RWPE1 (cell line): ENCODE results near the gene ANKRD63.

ENCODE experiments used
- CTCF ChIA-PET: fragments of 350-600 bp; sonication (Branson Sonifier 250); formaldehyde crosslinking; extraction: SDS; loops from one replicate; lab custom pipeline; 2021; lab: Yijun Ruan, JAX
- POLR2A ChIA-PET: fragments of 400-600 bp; formaldehyde crosslinking; extraction: SDS; loops from one replicate; lab custom pipeline; 2020; ENCODE audit warnings: antibody characterized with exemption; ENCODE audit not compliant: low non-redundant PET; lab: Yijun Ruan, JAX
- DNase-seq: peaks from one replicate; pipeline ENCODE4 v3.0.0; 2012; ENCODE audit warnings: low spot score
- H3K27ac ChIP-seq: fragments of 450-650 bp; 2 replicates; pipeline ENCODE4 v1.5.1; 2017
- TF ChIP-seq, protein P1 (sequence below): fragments of 450-650 bp; conservative IDR thresholded peaks from 2 replicates; pipeline ENCODE4 v1.5.1; 2017; ENCODE audit warnings: low read depth, mild to moderate bottlenecking

ANKRD63 gene

GRCh38 chr15:40266828-40267304, 16.0 kb downstream of the ANKRD63 start:
- ChIA-PET POLR2A (no interaction called here), CTCF (interaction anchor here (0.7 to 1.3 kb wide), 2 partner anchors 12 to 1567 kb away, joined by 3 to 4 read pairs; no protein-coding TSS in a partner anchor)
- TF ChIP-seq, protein P1, sequence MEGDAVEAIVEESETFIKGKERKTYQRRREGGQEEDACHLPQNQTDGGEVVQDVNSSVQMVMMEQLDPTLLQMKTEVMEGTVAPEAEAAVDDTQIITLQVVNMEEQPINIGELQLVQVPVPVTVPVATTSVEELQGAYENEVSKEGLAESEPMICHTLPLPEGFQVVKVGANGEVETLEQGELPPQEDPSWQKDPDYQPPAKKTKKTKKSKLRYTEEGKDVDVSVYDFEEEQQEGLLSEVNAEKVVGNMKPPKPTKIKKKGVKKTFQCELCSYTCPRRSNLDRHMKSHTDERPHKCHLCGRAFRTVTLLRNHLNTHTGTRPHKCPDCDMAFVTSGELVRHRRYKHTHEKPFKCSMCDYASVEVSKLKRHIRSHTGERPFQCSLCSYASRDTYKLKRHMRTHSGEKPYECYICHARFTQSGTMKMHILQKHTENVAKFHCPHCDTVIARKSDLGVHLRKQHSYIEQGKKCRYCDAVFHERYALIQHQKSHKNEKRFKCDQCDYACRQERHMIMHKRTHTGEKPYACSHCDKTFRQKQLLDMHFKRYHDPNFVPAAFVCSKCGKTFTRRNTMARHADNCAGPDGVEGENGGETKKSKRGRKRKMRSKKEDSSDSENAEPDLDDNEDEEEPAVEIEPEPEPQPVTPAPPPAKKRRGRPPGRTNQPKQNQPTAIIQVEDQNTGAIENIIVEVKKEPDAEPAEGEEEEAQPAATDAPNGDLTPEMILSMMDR: no peak
- peak overlapping the region; percentile 89 for H3K27ac ChIP-seq
- peak; percentile 98 for DNase-seq

DNA sequence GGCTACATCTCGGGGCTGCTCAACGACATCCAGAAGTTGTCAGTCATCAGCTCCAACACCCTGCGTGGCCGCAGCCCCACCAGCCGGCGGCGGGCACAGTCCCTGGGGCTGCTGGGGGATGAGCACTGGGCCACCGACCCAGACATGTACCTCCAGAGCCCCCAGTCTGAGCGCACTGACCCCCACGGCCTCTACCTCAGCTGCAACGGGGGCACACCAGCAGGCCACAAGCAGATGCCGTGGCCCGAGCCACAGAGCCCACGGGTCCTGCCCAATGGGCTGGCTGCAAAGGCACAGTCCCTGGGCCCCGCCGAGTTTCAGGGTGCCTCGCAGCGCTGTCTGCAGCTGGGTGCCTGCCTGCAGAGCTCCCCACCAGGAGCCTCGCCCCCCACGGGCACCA, 17.0 kb downstream of the ANKRD63 start:
- ChIA-PET POLR2A (no interaction called here), CTCF (interaction anchor here (1.3 kb wide), 1 partner anchor 9 kb away, joined by 6 read pairs; no protein-coding TSS in a partner anchor)
- DNase-seq: no peak
- peak overlapping the region; percentile 89 for H3K27ac ChIP-seq
- TF ChIP-seq, protein P1: no peak

DNA sequence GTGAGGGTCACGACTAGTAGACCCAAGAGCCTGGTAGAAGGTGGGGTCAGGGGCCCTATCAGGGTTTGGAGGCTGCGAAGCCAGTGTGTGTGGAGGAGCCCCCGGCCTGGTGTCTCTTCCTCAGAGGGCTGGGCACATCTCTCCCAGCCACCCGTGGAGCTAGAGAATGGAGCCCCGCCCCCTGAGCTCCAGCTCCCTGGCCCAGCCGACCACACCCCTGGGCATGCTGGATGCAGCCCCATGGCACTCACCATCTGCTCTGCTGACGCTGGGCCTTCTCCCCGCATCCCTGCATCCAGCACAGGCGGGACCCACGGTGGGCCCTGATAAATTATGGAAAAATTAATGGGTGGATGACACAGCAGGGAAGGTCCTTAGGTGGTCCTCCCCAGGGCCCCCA, 17.5 kb downstream of the ANKRD63 start:
- DNase-seq: no peak
- H3K27ac ChIP-seq: peak overlapping the region; percentile 89
- CTCF ChIA-PET: interaction anchor here (1.3 kb wide), 1 partner anchor 9 kb away, joined by 6 read pairs; no protein-coding TSS in a partner anchor
- POLR2A ChIA-PET: no interaction called here
- TF ChIP-seq, protein P1: no peak

DNA sequence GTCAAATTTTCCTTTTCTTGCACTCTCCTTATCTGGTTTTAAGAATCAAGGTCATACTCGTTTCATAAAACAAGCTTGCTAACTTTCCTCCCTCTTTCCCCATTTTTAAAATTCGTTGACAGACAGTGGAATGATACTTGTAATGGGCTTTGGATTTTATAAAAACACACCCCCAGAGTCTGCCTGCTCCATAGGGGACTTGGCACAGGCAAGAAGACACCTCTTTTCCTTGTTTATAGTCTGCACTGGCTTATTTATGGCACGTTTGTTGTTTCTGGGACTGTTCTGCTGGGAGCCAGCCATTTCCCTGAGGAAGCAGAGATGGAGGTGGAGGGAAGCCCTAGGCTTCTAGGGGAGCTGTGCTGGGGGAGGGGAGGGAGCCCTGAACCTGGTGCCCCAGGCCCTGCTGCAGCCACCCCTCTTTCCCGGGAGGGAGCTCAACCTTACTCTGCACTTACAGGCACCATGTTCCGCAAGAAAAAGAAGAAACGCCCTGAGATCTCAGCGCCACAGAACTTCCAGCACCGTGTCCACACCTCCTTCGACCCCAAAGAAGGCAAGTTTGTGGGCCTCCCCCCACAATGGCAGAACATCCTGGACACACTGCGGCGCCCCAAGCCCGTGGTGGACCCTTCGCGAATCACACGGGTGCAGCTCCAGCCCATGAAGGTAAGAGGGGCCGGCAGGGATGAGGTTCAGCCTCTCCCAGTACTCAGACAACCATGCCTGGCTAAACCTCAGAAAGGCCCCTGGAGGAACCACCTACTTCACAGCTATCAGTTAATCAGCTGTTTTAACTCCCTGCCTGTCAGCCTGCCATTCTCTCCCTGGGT, 18.3 kb downstream of the ANKRD63 start:
- no peak for DNase-seq
- H3K27ac ChIP-seq: peak overlapping the region; percentile 89
- CTCF ChIA-PET: interaction anchor here (0.6 to 2.4 kb wide), 3 partner anchors 10 to 205 kb away, joined by 3 to 11 read pairs (median 7); no protein-coding TSS in a partner anchor
- TF ChIP-seq, protein P1: no peak
- POLR2A ChIA-PET: no interaction called here

DNA sequence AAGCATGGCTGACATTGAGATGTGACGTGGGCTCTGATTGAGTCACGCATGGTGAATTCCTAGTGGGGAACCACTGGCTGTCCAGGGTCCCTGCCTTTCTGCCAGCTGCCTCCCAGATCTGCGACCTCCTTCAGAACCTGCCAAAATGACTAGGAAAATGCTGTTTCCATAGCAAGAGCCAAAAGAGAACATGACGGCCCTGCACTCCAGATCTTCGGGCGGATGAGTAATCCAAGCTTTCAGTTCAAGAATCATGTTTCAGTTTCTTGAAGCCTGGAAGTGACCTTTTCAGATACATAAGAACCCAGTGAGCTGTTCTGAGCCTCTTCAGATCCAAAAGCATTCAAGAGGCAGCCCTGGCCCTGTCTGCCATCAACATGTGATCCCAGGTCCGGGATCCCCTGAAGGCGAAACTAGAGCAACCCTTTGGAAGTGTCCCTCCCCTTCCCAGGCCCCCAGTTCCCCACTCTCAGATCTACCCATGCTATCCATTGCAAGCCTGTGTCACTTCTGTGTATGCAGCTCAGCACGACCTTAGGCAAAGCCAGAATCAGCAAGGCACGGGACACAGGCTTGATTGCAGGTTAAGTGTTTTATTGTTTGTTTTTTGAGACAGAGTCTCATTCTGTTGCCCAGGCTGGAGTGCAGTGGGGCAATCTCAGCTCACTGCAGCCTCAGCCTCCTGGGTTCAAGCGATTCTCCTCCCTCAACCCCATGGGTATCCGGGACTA, 19.7 kb downstream of the ANKRD63 start:
- TF ChIP-seq, protein P1: no peak
- ChIA-PET POLR2A (no interaction called here), CTCF (interaction anchor here (1.4 to 2.4 kb wide), 3 partner anchors 11 to 46 kb away, joined by 5 to 11 read pairs (median 7); no protein-coding TSS in a partner anchor)
- H3K27ac ChIP-seq: peak overlapping the region; percentile 51
- DNase-seq: no peak

- no peak for DNase-seq
- POLR2A ChIA-PET: no interaction called here
- no peak overlapping the region for H3K27ac ChIP-seq
- CTCF ChIA-PET: interaction anchor here (1.6 kb wide), 1 partner anchor 14 kb away, joined by 4 read pairs; no protein-coding TSS in a partner anchor
- TF ChIP-seq, protein P1: no peak
Measured at GRCh38 chr15:40259021-40259420, 23.8 kb downstream of the ANKRD63 start.
